B cell (primary cell): ENCODE measurements around the gene TMC2. TPM values are rescaled to one million over a fixed set of nuclear protein-coding genes. Genes with fewer than 3 reads are reported as not detected.

ENCODE experiments used
- ATAC-seq: fragments of 200-7000 bp; cut with Tn5 transposase; one replicate; pipeline ENCODE4 v1.10.0; 2021; ENCODE audit warnings: low read depth, mild to moderate bottlenecking, moderate number of reproducible peaks, moderate library complexity
- CTCF ChIA-PET: fragments of 350-600 bp; sonication (Branson Sonifier 250); formaldehyde crosslinking; loops from one replicate; lab custom pipeline; 2021; ENCODE audit warnings: antibody characterized with exemption, inconsistent platforms; lab: Charles Lee
- POLR2A ChIA-PET: fragments of 350-600 bp; sonication (Branson Sonifier 250); formaldehyde crosslinking; loops from one replicate; lab custom pipeline; 2021; ENCODE audit warnings: antibody characterized with exemption; lab: Charles Lee
- DNase-seq: peaks from one replicate; pipeline ENCODE4 v3.0.0; 2013
- H2AFZ ChIP-seq: 2 replicates; pipeline ENCODE4 v1.6.1; 2012; ENCODE audit warnings: mild to moderate bottlenecking, low read depth, low read length; ENCODE audit not compliant: insufficient read depth, poor library complexity, severe bottlenecking
- H3K27ac ChIP-seq, 2 donors: 1 replicate in 1 of 2; 2 replicates in 1 of 2; pipeline ENCODE4 v1.5.1; 2012 to 2013; ENCODE audit warnings: low read length in 2 of 2, mild to moderate bottlenecking in 2 of 2, moderate library complexity in 1 of 2
- H3K27me3 ChIP-seq, 4 experiments: fragments of 200-600 bp in 1 of 4; sonication (generic) in 1 of 4; replicated peaks in 1 of 4; 1 replicate in 2 of 4; 2 replicates in 2 of 4; pipeline versions ENCODE4 v1.6.1 to v1.7.0; 2013 to 2016; ENCODE audit warnings: low read length in 3 of 4, mild to moderate bottlenecking in 2 of 4, mixed read lengths in 1 of 4, moderate library complexity in 1 of 4; ENCODE audit not compliant: insufficient read depth in 4 of 4, control insufficient read depth in 3 of 4; ENCODE audit errors: control extremely low read depth in 1 of 4
- H3K36me3 ChIP-seq, 2 experiments: replicated peaks in 1 of 2; 1 replicate in 1 of 2; 2 replicates in 1 of 2; pipeline versions ENCODE4 v1.6.1 to v1.7.1; 2013; ENCODE audit warnings: low read length in 1 of 2; ENCODE audit not compliant: insufficient read depth in 2 of 2, control insufficient read depth in 1 of 2; ENCODE audit errors: control extremely low read depth in 1 of 2, extremely low read depth in 1 of 2
- H3K4me1 ChIP-seq, 2 donors: fragments of 200-600 bp in 1 of 2; sonication (generic) in 1 of 2; 1 replicate in 1 of 2; 2 replicates in 1 of 2; pipeline versions ENCODE4 v1.5.1 to v1.6.1; 2013 to 2017; ENCODE audit warnings: low read length in 2 of 2; ENCODE audit not compliant: control insufficient read depth in 2 of 2, insufficient read depth in 2 of 2
- H3K4me2 ChIP-seq: replicated peaks from 2 replicates; pipeline ENCODE3; 2012; ENCODE audit warnings: mild to moderate bottlenecking, low read depth, low read length; ENCODE audit not compliant: poor library complexity, severe bottlenecking
- H3K4me3 ChIP-seq, 5 experiments: fragments of 200-600 bp in 1 of 5; sonication (generic) in 1 of 5; 1 replicate in 3 of 5; 2 replicates in 2 of 5; pipeline versions ENCODE4 v1.5.1 to v1.7.0; 2011 to 2016; ENCODE audit warnings: low read length in 4 of 5, mild to moderate bottlenecking in 4 of 5, low read depth in 2 of 5, control low read depth in 1 of 5, moderate library complexity in 1 of 5; ENCODE audit not compliant: insufficient read depth in 1 of 5; ENCODE audit errors: control extremely low read depth in 1 of 5, extremely low read depth in 1 of 5
- H3K79me2 ChIP-seq: fragments of 200-600 bp; sonication (generic); one replicate; pipeline ENCODE4 v1.6.0; 2016; ENCODE audit warnings: low read length; ENCODE audit not compliant: control insufficient read depth, insufficient read depth
- H3K9ac ChIP-seq: fragments of 200-600 bp; sonication (generic); 2 replicates; pipeline ENCODE4 v1.6.1; 2017; ENCODE audit warnings: mild to moderate bottlenecking, low read length, moderate library complexity
- H3K9me3 ChIP-seq, 3 donors: one replicate each; pipeline versions ENCODE4 v1.6.1 to v1.7.1; 2013; ENCODE audit warnings: low read length in 2 of 3; ENCODE audit not compliant: control insufficient read depth in 2 of 3, insufficient read depth in 1 of 3; ENCODE audit errors: control extremely low read depth in 1 of 3
- H4K20me1 ChIP-seq: 2 replicates; pipeline ENCODE4 v1.6.0; 2012; ENCODE audit warnings: mild to moderate bottlenecking, low read length; ENCODE audit not compliant: insufficient read depth, control insufficient read depth, poor library complexity, severe bottlenecking
- H3K27ac Mint-ChIP-seq: one replicate; pipeline ENCODE4 v1.8.0; 2021; ENCODE audit warnings: mixed read lengths
- H3K27me3 Mint-ChIP-seq: one replicate; pipeline ENCODE4 v1.8.0; 2021; ENCODE audit warnings: mixed read lengths
- H3K4me1 Mint-ChIP-seq: one replicate; pipeline ENCODE4 v1.8.0; 2021; ENCODE audit warnings: mixed read lengths
- H3K4me3 Mint-ChIP-seq: one replicate; pipeline ENCODE4 v1.8.0; 2021; ENCODE audit warnings: mixed read lengths
- H3K9me3 Mint-ChIP-seq: one replicate; pipeline ENCODE4 v1.8.0; 2022; ENCODE audit warnings: mixed read lengths; ENCODE audit not compliant: insufficient read depth
- CTCF ChIP-seq: fragments of 200-600 bp; IDR thresholded peaks from one replicate; pipeline ENCODE4 v1.8.0; 2022; ENCODE audit warnings: antibody characterized with exemption, mild to moderate bottlenecking
- EZH2 ChIP-seq: IDR thresholded peaks from 2 replicates; pipeline ENCODE4 v1.6.1; 2012; ENCODE audit warnings: borderline replicate concordance, low read depth, mild to moderate bottlenecking, moderate library complexity, low read length; ENCODE audit not compliant: insufficient read depth, poor library complexity, severe bottlenecking
- WGBS: methylation state at CpG from one replicate; pipeline ENCODE4 v1.1.5; 2013; ENCODE audit warnings: missing lambda C conversion rate; ENCODE audit not compliant: insufficient coverage; 5-methylcytosine and 5-hydroxymethylcytosine counted together
- intact Hi-C: fragments of 100-400 bp; cut with micrococcal nuclease; formaldehyde crosslinking; loops from one replicate; pipeline ENCODE4 v1.10.0; 2022
- polyA plus RNA-seq: library from polyadenylated mRNA; depleted of rRNA; stranded (reverse); fragments of >200 nt; gene quantifications from 2 replicates; pipeline ENCODE4 v1.2.3, GENCODE V29; 2012
- total RNA-seq, 2 donors: library from RNA; stranded (reverse); fragments of 120-200 nt in 1 of 2; gene quantifications; 1 replicate in 1 of 2; 2 replicates in 1 of 2; pipeline versions ENCODE4 v1.2.3 to v1.2.4, GENCODE V29; 2013 to 2022

The TMC2 gene
- total and polyA plus RNA-seq, 2 donors (not counting 1 experiment from before 2014, with no cell fraction given): not detected

GRCh38 chr20:2508631-2509467 is 27.5 kb upstream of the TMC2 start, which contains the start of gene ZNF343:
TSS of gene ZNF343 (minus strand) at chr20:2508915. CDS start at chr20:2493895, 15,020 bp downstream.
- intact Hi-C loops: loop anchor here (1.0 to 2.0 kb wide), 4 partner anchors 15 to 208 kb away; partner anchors contain the start of genes NOP56 and SNRPB
- Mint-ChIP-seq H3K4me3 (peak within 1 kb of the TSS; percentile 100), H3K27me3 (peaks cover 27% of the 10 kb centered on the region), H3K9me3 (no peaks in the 10 kb centered on the region), H3K27ac (peak within 1 kb of the TSS; percentile 99), H3K4me1 (peaks cover 20% of the 10 kb centered on the region)
- no peaks in the 10 kb centered on the region for H3K9me3 ChIP-seq
- POLR2A ChIA-PET: interaction anchor here (0.9 to 1.6 kb wide), 4 partner anchors 18 to 143 kb away, joined by 3 to 7 read pairs (median 4); partner anchors contain the start of genes NOP56 and SNRPB
- peak within 1 kb of the TSS; percentile 75 to 95 (median 91) for H3K4me3 ChIP-seq
- H3K4me1 ChIP-seq: peaks cover 8 to 16% of the 10 kb centered on the region in 2 donors
- H3K27me3 ChIP-seq: peaks cover 0 to 6% (median 3%) of the 10 kb centered on the region in 4 experiments
- peak within 1 kb of the TSS; percentile 76 for H3K9ac ChIP-seq
- DNase-seq (peak; percentile 89), ATAC-seq (peak; percentile 91)
- peak within 1 kb of the TSS; percentile 99 for H2AFZ ChIP-seq
- WGBS: under 1% methylated on average over 51 of the region's 53 CpGs
- peak within 1 kb of the TSS; percentile 78 for H3K4me2 ChIP-seq
- peaks cover 25% of the 10 kb centered on the region for H3K79me2 ChIP-seq
- no peaks in the 10 kb centered on the region for H4K20me1 ChIP-seq
- H3K36me3 ChIP-seq: no peaks in the 10 kb centered on the region
- CTCF ChIA-PET: interaction anchor here (0.9 to 3.9 kb wide), 3 partner anchors 14 to 301 kb away, joined by 4 to 48 read pairs (median 4); partner anchors contain the start of gene SNRPB
- TF ChIP-seq EZH2 (no peak), CTCF (no peak)
- peak within 1 kb of the TSS; percentile 64 to 77 for H3K27ac ChIP-seq
